ENCODE measurements around the gene AFDN.

Gene AFDN

DNA sequence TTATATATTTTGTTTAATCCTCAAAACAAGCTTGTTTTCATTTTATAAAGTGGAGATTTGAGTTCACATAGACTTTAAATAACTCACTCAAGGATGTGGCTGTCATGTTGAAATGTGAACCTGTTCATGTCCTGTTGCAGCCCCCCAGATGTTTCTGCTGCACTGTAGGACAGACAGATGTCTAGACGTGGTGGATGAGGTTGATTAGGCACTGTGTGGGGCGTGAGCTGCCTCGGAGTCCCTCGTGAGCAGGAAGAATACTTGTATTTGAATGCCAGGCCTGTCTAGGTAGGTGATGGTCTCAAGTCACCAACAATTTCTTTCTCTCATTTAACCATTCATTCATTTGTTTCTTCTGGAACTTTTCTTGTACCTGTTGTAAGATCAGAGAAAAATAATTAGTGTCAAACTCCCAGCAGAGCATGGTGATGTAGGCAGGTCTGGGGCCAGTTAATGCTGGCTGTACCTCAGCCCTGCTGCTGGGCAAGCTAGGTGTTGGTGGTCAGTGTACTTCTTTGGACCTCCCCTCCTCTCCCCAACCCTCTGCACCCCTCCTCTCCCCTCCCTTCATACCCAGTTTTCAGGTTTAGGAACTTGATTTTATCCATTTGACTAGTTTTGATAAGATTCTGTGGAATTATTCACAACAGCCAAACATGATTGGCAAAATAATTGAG, 34.0 kb downstream of the AFDN start:
- H3K9ac ChIP-seq = no peak overlapping the region
- H3K36me3 ChIP-seq (ENCODE audit: insufficient read depth) = no peaks in the 10 kb centered on the region
- no peak overlapping the region for H3K4me2 ChIP-seq
- no peak for TF ChIP-seq CTCF (conservative IDR thresholded peaks at IDR 0.05; ENCODE audit: low read depth, low read length)
- H3K27ac ChIP-seq = no peak overlapping the region
- H3K27me3 ChIP-seq (ENCODE audit: insufficient read depth, low read depth) = no peaks in the 10 kb centered on the region
- no peaks in the 10 kb centered on the region for H4K20me1 ChIP-seq (ENCODE audit: insufficient read depth)
- H3K4me3 ChIP-seq (IDR thresholded peaks at IDR 0.05; ENCODE audit: insufficient read depth, low read depth, low read length) = no peak overlapping the region
- H3K4me1 ChIP-seq (ENCODE audit: low read depth, poor library complexity, severe bottlenecking) = peaks cover 18% of the 10 kb centered on the region
- H2AFZ ChIP-seq (ENCODE audit: low read depth) = no peak overlapping the region
- peaks cover 65% of the 10 kb centered on the region; the same call in 1 of the 2 replicates for H3K79me2 ChIP-seq (ENCODE audit: insufficient read depth, low read depth)

DNA sequence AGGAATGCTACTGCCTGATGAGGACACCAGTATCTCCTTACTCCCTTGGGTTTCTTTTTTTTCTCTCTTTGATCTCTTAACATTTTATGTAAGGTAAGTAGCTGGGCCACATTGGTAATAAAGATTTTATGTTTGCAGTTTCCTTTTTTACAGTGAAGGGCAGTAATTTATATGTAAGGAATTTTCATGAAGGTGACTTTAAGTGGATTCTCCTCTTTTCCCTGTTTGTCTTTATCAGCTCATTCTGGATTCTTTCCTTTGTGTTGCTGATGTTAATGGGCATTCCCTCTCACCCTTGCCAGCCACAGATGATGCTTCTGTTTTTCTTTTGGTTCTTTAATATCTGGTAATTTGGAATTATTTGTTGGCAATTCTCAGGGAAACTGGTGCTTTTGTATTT, 34.7 kb downstream of the AFDN start:
- Histone ChIP-seq H3K4me2 (no peak overlapping the region), H3K4me3 (IDR thresholded peaks at IDR 0.05; ENCODE audit: insufficient read depth, low read depth, low read length) (no peak overlapping the region), H3K27ac (no peak overlapping the region), H3K4me1 (ENCODE audit: low read depth, poor library complexity, severe bottlenecking) (peaks cover 18% of the 10 kb centered on the region), H3K36me3 (ENCODE audit: insufficient read depth) (no peaks in the 10 kb centered on the region), H2AFZ (ENCODE audit: low read depth) (no peak overlapping the region), H3K27me3 (ENCODE audit: insufficient read depth, low read depth) (no peaks in the 10 kb centered on the region), H3K9ac (no peak overlapping the region), H3K79me2 (ENCODE audit: insufficient read depth, low read depth) (peaks cover 59% of the 10 kb centered on the region; the same call in 1 of the 2 replicates), H4K20me1 (ENCODE audit: insufficient read depth) (no peaks in the 10 kb centered on the region)
- no peak for TF ChIP-seq CTCF (conservative IDR thresholded peaks at IDR 0.05; ENCODE audit: low read depth, low read length)

- Histone ChIP-seq H3K4me2 (no peak overlapping the region), H3K27ac (no peak overlapping the region), H3K36me3 (ENCODE audit: insufficient read depth) (no peaks in the 10 kb centered on the region), H3K79me2 (ENCODE audit: insufficient read depth, low read depth) (peaks cover 41% of the 10 kb centered on the region; the same call in 1 of the 2 replicates), H3K9ac (no peak overlapping the region), H3K27me3 (ENCODE audit: insufficient read depth, low read depth) (no peaks in the 10 kb centered on the region), H4K20me1 (ENCODE audit: insufficient read depth) (no peaks in the 10 kb centered on the region), H2AFZ (ENCODE audit: low read depth) (no peak overlapping the region), H3K4me3 (IDR thresholded peaks at IDR 0.05; ENCODE audit: insufficient read depth, low read depth, low read length) (no peak overlapping the region), H3K4me1 (ENCODE audit: low read depth, poor library complexity, severe bottlenecking) (peaks cover 3% of the 10 kb centered on the region)
- no peak for TF ChIP-seq CTCF (conservative IDR thresholded peaks at IDR 0.05; ENCODE audit: low read depth, low read length)
These were observed 37.2 kb downstream of the AFDN start for GRCh38 chr6:167863897-167864296.

DNA sequence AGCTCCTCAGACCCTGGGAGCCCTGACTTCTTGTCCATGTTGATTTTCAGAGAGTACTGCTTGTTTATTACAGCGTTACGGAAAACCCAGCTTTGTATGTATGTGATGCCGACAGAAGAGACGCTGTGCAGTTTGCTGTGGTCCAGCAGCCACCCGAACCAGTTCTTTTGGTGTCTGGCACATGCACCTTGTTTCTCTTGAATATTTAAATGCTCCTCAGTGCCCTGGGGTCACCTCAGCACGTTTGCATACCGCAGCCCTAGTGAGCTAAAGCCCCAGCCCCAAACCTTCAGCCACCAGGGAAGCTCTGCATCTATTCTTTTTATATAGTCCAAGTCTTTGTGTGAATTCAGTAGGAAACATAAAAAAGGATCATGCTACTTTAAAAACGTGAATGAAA, 39.9 kb downstream of the AFDN start:
- Histone ChIP-seq H4K20me1 (ENCODE audit: insufficient read depth) (no peaks in the 10 kb centered on the region), H3K9ac (no peak overlapping the region), H3K36me3 (ENCODE audit: insufficient read depth) (no peaks in the 10 kb centered on the region), H3K27ac (no peak overlapping the region), H3K4me2 (no peak overlapping the region), H3K4me1 (ENCODE audit: low read depth, poor library complexity, severe bottlenecking) (peaks cover 4% of the 10 kb centered on the region), H3K4me3 (IDR thresholded peaks at IDR 0.05; ENCODE audit: insufficient read depth, low read depth, low read length) (no peak overlapping the region), H3K27me3 (ENCODE audit: insufficient read depth, low read depth) (no peaks in the 10 kb centered on the region), H3K79me2 (ENCODE audit: insufficient read depth, low read depth) (peaks cover 19% of the 10 kb centered on the region; the same call in 1 of the 2 replicates), H2AFZ (ENCODE audit: low read depth) (no peak overlapping the region)
- TF ChIP-seq CTCF (conservative IDR thresholded peaks at IDR 0.05; ENCODE audit: low read depth, low read length) = no peak

Data from KMS-11 (cell line).